Renal cortical epithelial cell (primary cell): ENCODE data around the gene DOCK3. TPM values are rescaled to one million over a fixed set of nuclear protein-coding genes. Genes with fewer than 3 reads are reported as not detected.

Source experiments
- DNase-seq: peaks from one replicate; pipeline ENCODE4 v3.0.0-alpha.2; 2011; ENCODE audit warnings: low read depth
- total RNA-seq: library from RNA; depleted of rRNA; stranded (reverse); fragments of >200 nt; gene quantifications from 2 replicates; pipeline ENCODE4 v1.2.3, GENCODE V29; 2014

DOCK3 gene
- total RNA-seq, 1 donor from 2014 or later = 0.35 TPM

- DNase-seq = no peak
Measured at GRCh38 chr3:51408021-51408420, 733.3 kb downstream of the DOCK3 start.

GRCh38 chr3:51408813-51409212 lies 734.1 kb downstream of the DOCK3 start:
- DNase-seq = no peak

- no peak for DNase-seq
Measured at GRCh38 chr3:51422211-51422610, 747.5 kb downstream of the DOCK3 start.

- no peak for DNase-seq
Measured at GRCh38 chr3:51426921-51427320, 752.2 kb downstream of the DOCK3 start.

- DNase-seq = no peak
Measured at GRCh38 chr3:51429138-51429537, 754.4 kb downstream of the DOCK3 start.

Other genes starting within 250 kb of the DOCK3 start
- 0.17 and 0.55 TPM in 2 replicates for gene CACNA2D2, start 171.3 kb upstream of the DOCK3 start, total RNA-seq
- 7.3 and 11.1 TPM in 2 replicates for gene C3orf18, start 107.2 kb upstream of the DOCK3 start, total RNA-seq
- 14.2 and 27.6 TPM in 2 replicates for gene HEMK1, start 105.4 kb upstream of the DOCK3 start, total RNA-seq
- 1.9 and 6.4 TPM in 2 replicates for gene CISH, start 63.2 kb upstream of the DOCK3 start, total RNA-seq
- gene MAPKAPK3, start 57.8 kb upstream of the DOCK3 start, total RNA-seq = 51.7 and 72.4 TPM in 2 replicates